Naive B cell (primary cell): ENCODE measurements around the gene IFNA1. TPM values are rescaled to one million over a fixed set of nuclear protein-coding genes. Genes with fewer than 3 reads are reported as not detected.
A peak's percentile ranks its signal among the peaks of the same experiment; 100 is the strongest.
"Not testable (repeated sequence)": the region's sequence is repeated elsewhere in the genome, so short reads cannot be mapped to it uniquely, and the experiment has no call there.

Experiments used
- ATAC-seq, 2 donors: fragments of 150-1000 bp; cut with Tn5 transposase; 2 replicates each; pipeline ENCODE4 v1.10.0; 2021; ENCODE audit warnings: low read depth in 2 of 2, mild to moderate bottlenecking in 2 of 2, moderate library complexity in 2 of 2
- DNase-seq: peaks from one replicate; pipeline ENCODE4 v3.0.0; 2022
- H3K27ac Mint-ChIP-seq, 6 donors: one replicate each; pipeline ENCODE4 v1.8.0; 2020 to 2022; ENCODE audit warnings: mild to moderate bottlenecking in 6 of 6, mixed read lengths in 6 of 6, moderate library complexity in 5 of 6, inconsistent platforms in 2 of 6
- H3K27me3 Mint-ChIP-seq, 3 donors: one replicate each; pipeline ENCODE4 v1.8.0; 2021 to 2022; ENCODE audit warnings: mixed read lengths in 3 of 3, mild to moderate bottlenecking in 1 of 3
- H3K36me3 Mint-ChIP-seq, 2 donors: one replicate each; pipeline ENCODE4 v1.8.0; 2020 to 2022; ENCODE audit warnings: mixed read lengths in 2 of 2, inconsistent platforms in 1 of 2, mild to moderate bottlenecking in 1 of 2
- H3K4me1 Mint-ChIP-seq, 3 donors: one replicate each; pipeline ENCODE4 v1.8.0; 2020 to 2022; ENCODE audit warnings: mixed read lengths in 3 of 3, inconsistent platforms in 1 of 3, mild to moderate bottlenecking in 1 of 3, moderate library complexity in 1 of 3
- H3K4me3 Mint-ChIP-seq, 8 donors: one replicate each; pipeline ENCODE4 v1.8.0; 2020 to 2022; ENCODE audit warnings: mild to moderate bottlenecking in 8 of 8, mixed read lengths in 8 of 8, moderate library complexity in 8 of 8, inconsistent platforms in 2 of 8
- H3K9me3 Mint-ChIP-seq, 7 donors: one replicate each; pipeline ENCODE4 v1.8.0; 2020 to 2022; ENCODE audit warnings: mixed read lengths in 7 of 7, mild to moderate bottlenecking in 5 of 7, inconsistent platforms in 2 of 7, moderate library complexity in 1 of 7
- polyA plus RNA-seq, 6 donors: library from polyadenylated mRNA; unstranded; fragments of 300-500 nt; fragmentation: Illumina TruSeq; gene quantifications; one replicate each; pipeline ENCODE4 v1.2.3, GENCODE V29; 2021; ENCODE audit warnings: low read depth in 6 of 6

Gene IFNA1
- polyA plus RNA-seq, 6 donors from 2014 or later, result not detected

- peaks cover 20 to 48% (median 42%) of the 10 kb centered on the region in 3 donors for H3K27me3 Mint-ChIP-seq
- DNase-seq (no peak), ATAC-seq (no peak)
- H3K27ac Mint-ChIP-seq, result no peak overlapping the region
- H3K4me1 Mint-ChIP-seq, result peaks cover 22 to 36% (median 30%) of the 10 kb centered on the region in 3 donors
- H3K4me3 Mint-ChIP-seq, result no peak overlapping the region
- no peaks in the 10 kb centered on the region for H3K9me3 Mint-ChIP-seq
- no peaks in the 10 kb centered on the region for H3K36me3 Mint-ChIP-seq
Observed at GRCh38 chr9:21415493-21416267, 24.6 kb upstream of the IFNA1 start.

GRCh38 chr9:21428235-21428634, 12.0 kb upstream of the IFNA1 start:
- Mint-ChIP-seq H3K9me3 (peaks cover 0 to 4% (median 0%) of the 10 kb centered on the region in 7 donors), H3K36me3 (no peaks in the 10 kb centered on the region), H3K4me3 (peak overlapping the region in 1 of 8 donors; percentile 30), H3K27me3 (peaks cover 65 to 78% (median 71%) of the 10 kb centered on the region in 3 donors), H3K27ac (no peak overlapping the region), H3K4me1 (peaks cover 9 to 15% (median 9%) of the 10 kb centered on the region in 3 donors)
- ATAC-seq, result peak; percentile 46 to 67
- DNase-seq, result no peak

GRCh38 chr9:21429191-21429590, 11.0 kb upstream of the IFNA1 start:
- no peak overlapping the region for H3K4me3 Mint-ChIP-seq
- peaks cover 70 to 83% (median 70%) of the 10 kb centered on the region in 3 donors for H3K27me3 Mint-ChIP-seq
- peaks cover 0 to 4% (median 0%) of the 10 kb centered on the region in 7 donors for H3K9me3 Mint-ChIP-seq
- ATAC-seq (no peak), DNase-seq (no peak)
- no peaks in the 10 kb centered on the region for H3K36me3 Mint-ChIP-seq
- H3K27ac Mint-ChIP-seq, result no peak overlapping the region
- H3K4me1 Mint-ChIP-seq, result peaks cover 9 to 17% (median 9%) of the 10 kb centered on the region in 3 donors

GRCh38 chr9:21432672-21433425, 7.4 kb upstream of the IFNA1 start:
- Mint-ChIP-seq H3K27me3 (peaks cover 52 to 76% (median 73%) of the 10 kb centered on the region in 3 donors), H3K9me3 (no peaks in the 10 kb centered on the region), H3K27ac (peak overlapping the region in 1 of 6 donors; percentile 93), H3K4me3 (no peak overlapping the region), H3K4me1 (peaks cover 9 to 21% (median 9%) of the 10 kb centered on the region in 3 donors), H3K36me3 (no peaks in the 10 kb centered on the region)
- ATAC-seq, result peak; percentile 70 to 81
- DNase-seq, result peak; percentile 44

- no peaks in the 10 kb centered on the region for H3K36me3 Mint-ChIP-seq
- peaks cover 37 to 71% (median 61%) of the 10 kb centered on the region in 3 donors for H3K27me3 Mint-ChIP-seq
- DNase-seq (peak; percentile 35), ATAC-seq (peak; percentile 35 to 44)
- H3K4me3 Mint-ChIP-seq, result no peak overlapping the region
- peak overlapping the region in 1 of 6 donors; percentile 49 for H3K27ac Mint-ChIP-seq
- peaks cover 5 to 13% (median 6%) of the 10 kb centered on the region in 3 donors for H3K4me1 Mint-ChIP-seq
- no peaks in the 10 kb centered on the region for H3K9me3 Mint-ChIP-seq
Observed at GRCh38 chr9:21434202-21435014, 5.8 kb upstream of the IFNA1 start.

GRCh38 chr9:21435015-21435383, 5.2 kb upstream of the IFNA1 start:
- DNase-seq, H3K27ac Mint-ChIP-seq, H3K4me3 Mint-ChIP-seq, H3K36me3 Mint-ChIP-seq, ATAC-seq, H3K9me3 Mint-ChIP-seq: not testable (repeated sequence)
- peaks cover 5 to 13% (median 6%) of the 10 kb centered on the region in 3 donors for H3K4me1 Mint-ChIP-seq
- peaks cover 34 to 68% (median 57%) of the 10 kb centered on the region in 3 donors for H3K27me3 Mint-ChIP-seq

- peaks cover 0 to 17% (median 10%) of the 10 kb centered on the region in 3 donors for H3K4me1 Mint-ChIP-seq
- H3K9me3 Mint-ChIP-seq, result peaks cover 0 to 2% (median 0%) of the 10 kb centered on the region in 7 donors
- H3K27me3 Mint-ChIP-seq, result peaks cover 37 to 42% (median 39%) of the 10 kb centered on the region in 3 donors
- ATAC-seq (peak; percentile 94 to 98), DNase-seq (peak; percentile 82)
- peak overlapping the region in 5 of 8 donors; percentile 1 to 51 (median 38) for H3K4me3 Mint-ChIP-seq
- H3K27ac Mint-ChIP-seq, result peak overlapping the region in 3 of 6 donors; percentile 42 to 88 (median 85)
- H3K36me3 Mint-ChIP-seq, result no peaks in the 10 kb centered on the region
Observed at GRCh38 chr9:21443849-21444625, 3.8 kb downstream of the IFNA1 start.

GRCh38 chr9:21449312-21449711, 9.1 kb downstream of the IFNA1 start:
- H3K27ac Mint-ChIP-seq, DNase-seq, H3K4me3 Mint-ChIP-seq, ATAC-seq, H3K9me3 Mint-ChIP-seq, H3K4me1 Mint-ChIP-seq, H3K36me3 Mint-ChIP-seq: not testable (repeated sequence)
- peaks cover 50 to 68% (median 63%) of the 10 kb centered on the region in 3 donors for H3K27me3 Mint-ChIP-seq

- no peak for ATAC-seq
- DNase-seq, result no peak
- Mint-ChIP-seq H3K27ac (no peak overlapping the region), H3K27me3 (peaks cover 51 to 76% (median 73%) of the 10 kb centered on the region in 3 donors), H3K9me3 (no peaks in the 10 kb centered on the region), H3K4me3 (no peak overlapping the region), H3K4me1 (no peaks in the 10 kb centered on the region), H3K36me3 (no peaks in the 10 kb centered on the region)
Observed at GRCh38 chr9:21450733-21451394, 10.6 kb downstream of the IFNA1 start.

- Mint-ChIP-seq H3K9me3 (no peaks in the 10 kb centered on the region), H3K27me3 (peaks cover 49 to 72% (median 71%) of the 10 kb centered on the region in 3 donors), H3K4me3 (no peak overlapping the region), H3K36me3 (no peaks in the 10 kb centered on the region), H3K4me1 (no peaks in the 10 kb centered on the region), H3K27ac (no peak overlapping the region)
- DNase-seq (no peak), ATAC-seq (no peak)
Observed at GRCh38 chr9:21452681-21453080, 12.4 kb downstream of the IFNA1 start.

- H3K4me1 Mint-ChIP-seq, result no peaks in the 10 kb centered on the region
- no peak overlapping the region for H3K27ac Mint-ChIP-seq
- H3K4me3 Mint-ChIP-seq, result no peak overlapping the region
- H3K27me3 Mint-ChIP-seq, result peaks cover 40 to 68% (median 67%) of the 10 kb centered on the region in 3 donors
- DNase-seq (no peak), ATAC-seq (no peak)
- H3K9me3 Mint-ChIP-seq, result peaks cover 0 to 6% (median 0%) of the 10 kb centered on the region in 7 donors
- H3K36me3 Mint-ChIP-seq, result no peaks in the 10 kb centered on the region
Observed at GRCh38 chr9:21454149-21454548, 13.9 kb downstream of the IFNA1 start.

GRCh38 chr9:21455320-21455719, 15.1 kb downstream of the IFNA1 start:
- peak; percentile 70 to 86 for ATAC-seq
- H3K9me3 Mint-ChIP-seq, result peaks cover 0 to 6% (median 0%) of the 10 kb centered on the region in 7 donors
- peaks cover 37 to 61% (median 56%) of the 10 kb centered on the region in 3 donors for H3K27me3 Mint-ChIP-seq
- H3K36me3 Mint-ChIP-seq, result no peaks in the 10 kb centered on the region
- no peak overlapping the region for H3K27ac Mint-ChIP-seq
- no peaks in the 10 kb centered on the region for H3K4me1 Mint-ChIP-seq
- no peak overlapping the region for H3K4me3 Mint-ChIP-seq
- peak; percentile 21 for DNase-seq
